Neural crest cell (in vitro differentiated cells): Measurements from ENCODE around the gene SH2D4B. TPM values are rescaled to one million over a fixed set of nuclear protein-coding genes. Genes with fewer than 3 reads are reported as not detected.

Experiments used
- DNase-seq: peaks from one replicate; pipeline ENCODE4 v3.0.0; 2021; ENCODE audit warnings: low read depth, mixed read lengths, low spot score
- H3K27ac Mint-ChIP-seq: one replicate; pipeline ENCODE4 v1.8.0; 2021; ENCODE audit warnings: mild to moderate bottlenecking, mixed read lengths; ENCODE audit not compliant: unreplicated experiment
- H3K27me3 Mint-ChIP-seq: 2 replicates; pipeline ENCODE4 v1.8.0; 2021; ENCODE audit warnings: low read depth, mild to moderate bottlenecking, mixed read lengths
- H3K36me3 Mint-ChIP-seq: 2 replicates; pipeline ENCODE4 v1.8.0; 2021; ENCODE audit warnings: low read depth, mild to moderate bottlenecking, mixed read lengths
- H3K4me1 Mint-ChIP-seq: 2 replicates; pipeline ENCODE4 v1.8.0; 2021; ENCODE audit warnings: mixed read lengths
- H3K4me3 Mint-ChIP-seq: one replicate; pipeline ENCODE4 v1.8.0; 2021; ENCODE audit warnings: mild to moderate bottlenecking, mixed read lengths
- H3K9me3 Mint-ChIP-seq: 2 replicates; pipeline ENCODE4 v1.8.0; 2021; ENCODE audit warnings: mixed read lengths
- CTCF ChIP-seq: fragments of 200-600 bp; sonication (generic); conservative IDR thresholded peaks from 2 replicates; pipeline ENCODE4 v1.5.0; 2021; ENCODE audit warnings: antibody characterized with exemption, mild to moderate bottlenecking
- total RNA-seq: library from RNA; stranded (reverse); gene quantifications from 2 replicates; pipeline ENCODE4 v1.2.1, GENCODE V29; 2021

SH2D4B gene
- total RNA-seq, 1 donor from 2014 or later: 0.09 TPM

GRCh38 chr10:80694930-80695329, 157.2 kb downstream of the SH2D4B start:
- DNase-seq: no peak

More at GRCh38 chr10:80694930-80695329, 157.2 kb downstream of the SH2D4B start:
- Mint-ChIP-seq H3K9me3 (no peaks in the 10 kb centered on the region), H3K4me1 (peaks cover 10% of the 10 kb centered on the region), H3K27ac (no peak overlapping the region), H3K36me3 (no peaks in the 10 kb centered on the region), H3K27me3 (peaks cover 53% of the 10 kb centered on the region), H3K4me3 (no peak overlapping the region)
- no peak for TF ChIP-seq CTCF

Other genes with a start within 250 kb of the SH2D4B start
- 0.11 TPM in 1 of 2 replicates, not detected in the other for gene MAT1A, start 248.2 kb upstream of the SH2D4B start, total RNA-seq
- gene DYDC1, start 181.1 kb upstream of the SH2D4B start, total RNA-seq: not detected in 2 replicates
- gene DYDC2, start 181.1 kb upstream of the SH2D4B start, total RNA-seq: 2.5 and 3.5 TPM in 2 replicates
- gene PRXL2A, start 129.4 kb upstream of the SH2D4B start, total RNA-seq: 156 and 161 TPM in 2 replicates
- gene TSPAN14, start 83.6 kb upstream of the SH2D4B start, total RNA-seq: 140 and 144 TPM in 2 replicates